Raji (cell line): ENCODE data around the gene CADPS2.

ENCODE experiments used
- POLR2A ChIP-seq: IDR thresholded peaks from 2 replicates; pipeline ENCODE4 v1.6.1; 2011; ENCODE audit warnings: low read depth, low read length, control low read depth; ENCODE audit not compliant: insufficient read depth

The CADPS2 gene

GRCh38 chr7:122311050-122311700 is 575.1 kb downstream of the CADPS2 start:
- TF ChIP-seq POLR2A = no peak

DNA sequence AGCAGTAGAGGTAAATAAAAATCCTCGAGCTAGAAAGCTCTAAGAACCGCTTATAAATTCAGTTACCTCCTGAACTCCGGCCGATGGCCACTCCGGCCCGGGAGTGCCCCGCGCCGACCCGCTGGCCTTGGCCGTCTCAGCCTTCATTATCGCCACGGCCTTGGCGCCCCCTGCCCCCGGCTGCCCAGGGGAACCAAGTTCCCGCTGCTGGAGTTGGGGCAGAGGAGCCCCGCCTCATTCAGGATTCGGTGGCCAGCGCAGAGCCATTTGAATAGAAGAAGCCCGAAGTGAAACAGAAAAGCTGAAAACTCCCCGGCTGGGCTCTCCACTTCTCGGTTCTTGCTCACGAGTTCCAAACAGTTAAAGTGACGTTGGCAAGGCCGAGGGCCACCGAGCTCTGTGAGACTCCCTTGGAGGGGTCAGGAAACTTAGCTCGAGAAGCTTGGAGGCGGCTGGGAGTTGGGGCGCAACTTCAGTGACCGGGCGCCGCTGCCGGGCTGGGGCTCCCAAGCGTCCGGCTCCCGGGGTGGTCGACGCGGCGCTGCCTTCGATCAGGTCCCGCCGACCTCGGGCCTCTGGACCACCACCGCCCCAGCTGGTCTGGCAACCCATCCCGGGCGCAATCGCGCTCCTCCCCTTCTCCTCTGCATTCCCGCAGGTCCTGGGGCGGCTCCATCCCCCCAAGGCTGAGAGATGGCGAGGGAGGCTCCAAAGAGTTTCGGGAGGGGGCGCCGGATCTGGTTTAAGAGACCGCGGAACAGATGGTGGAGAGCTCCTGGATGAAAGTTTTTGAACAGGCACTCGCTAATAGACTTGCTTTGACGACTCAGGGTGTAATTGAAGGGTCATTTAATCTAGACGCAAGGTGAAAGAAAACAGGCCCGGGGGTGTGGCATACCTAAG is 575.9 kb downstream of the CADPS2 start:
- no peak for TF ChIP-seq POLR2A

GRCh38 chr7:122309421-122309820 is 576.8 kb downstream of the CADPS2 start:
- TF ChIP-seq POLR2A = no peak

DNA sequence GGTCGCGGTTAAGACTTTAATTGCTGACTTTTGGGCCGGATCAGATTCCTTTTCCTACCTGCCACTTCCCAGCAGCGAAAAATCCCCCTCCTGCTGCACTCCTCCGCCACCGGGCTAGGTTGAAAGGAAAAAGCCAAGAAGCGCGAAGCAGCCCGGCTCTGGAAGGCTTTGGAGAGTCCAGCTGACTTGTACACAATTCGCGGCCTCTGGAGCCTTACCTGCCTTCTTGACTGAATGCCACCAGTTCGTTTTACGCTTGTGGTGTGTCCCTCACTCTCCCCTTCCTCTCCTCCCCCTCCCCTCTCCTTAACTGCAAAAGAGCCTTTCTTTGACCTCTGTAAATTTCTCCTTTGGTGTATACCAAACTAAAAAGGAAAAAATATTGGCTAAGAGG is 579.0 kb downstream of the CADPS2 start:
- no peak for TF ChIP-seq POLR2A

- TF ChIP-seq POLR2A = no peak
Observed at GRCh38 chr7:122306320-122307227, 579.7 kb downstream of the CADPS2 start.

- no peak for TF ChIP-seq POLR2A
Observed at GRCh38 chr7:122305475-122306319, 580.6 kb downstream of the CADPS2 start.

DNA sequence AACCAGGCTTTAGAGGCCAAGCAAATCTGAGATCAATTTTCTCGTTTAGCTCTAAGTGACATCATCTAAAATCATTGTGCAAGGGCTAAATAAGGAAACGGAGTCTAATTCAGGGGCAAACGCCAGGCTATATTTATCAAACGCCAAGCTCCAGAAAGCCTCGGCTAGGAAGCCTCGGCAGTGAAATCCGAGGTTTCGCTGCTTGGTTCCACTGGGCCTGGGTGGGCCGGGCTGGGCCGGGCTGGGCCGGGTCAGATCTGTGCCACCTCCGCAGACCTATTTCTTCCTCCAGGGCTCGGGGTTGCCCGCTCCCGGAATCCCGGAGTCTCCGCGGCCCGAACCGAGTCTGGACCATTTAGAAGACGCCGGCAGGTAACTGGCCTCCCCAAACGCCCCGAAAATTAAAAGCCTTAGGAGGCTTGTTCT is 581.3 kb downstream of the CADPS2 start:
- TF ChIP-seq POLR2A = no peak

- no peak for TF ChIP-seq POLR2A
Observed at GRCh38 chr7:122304319-122304975, 581.8 kb downstream of the CADPS2 start, which contains the start of gene FEZF1. FEZF1 (minus strand) TSS chr7:122304750; CDS start chr7:122304437, 313 bp downstream.

DNA sequence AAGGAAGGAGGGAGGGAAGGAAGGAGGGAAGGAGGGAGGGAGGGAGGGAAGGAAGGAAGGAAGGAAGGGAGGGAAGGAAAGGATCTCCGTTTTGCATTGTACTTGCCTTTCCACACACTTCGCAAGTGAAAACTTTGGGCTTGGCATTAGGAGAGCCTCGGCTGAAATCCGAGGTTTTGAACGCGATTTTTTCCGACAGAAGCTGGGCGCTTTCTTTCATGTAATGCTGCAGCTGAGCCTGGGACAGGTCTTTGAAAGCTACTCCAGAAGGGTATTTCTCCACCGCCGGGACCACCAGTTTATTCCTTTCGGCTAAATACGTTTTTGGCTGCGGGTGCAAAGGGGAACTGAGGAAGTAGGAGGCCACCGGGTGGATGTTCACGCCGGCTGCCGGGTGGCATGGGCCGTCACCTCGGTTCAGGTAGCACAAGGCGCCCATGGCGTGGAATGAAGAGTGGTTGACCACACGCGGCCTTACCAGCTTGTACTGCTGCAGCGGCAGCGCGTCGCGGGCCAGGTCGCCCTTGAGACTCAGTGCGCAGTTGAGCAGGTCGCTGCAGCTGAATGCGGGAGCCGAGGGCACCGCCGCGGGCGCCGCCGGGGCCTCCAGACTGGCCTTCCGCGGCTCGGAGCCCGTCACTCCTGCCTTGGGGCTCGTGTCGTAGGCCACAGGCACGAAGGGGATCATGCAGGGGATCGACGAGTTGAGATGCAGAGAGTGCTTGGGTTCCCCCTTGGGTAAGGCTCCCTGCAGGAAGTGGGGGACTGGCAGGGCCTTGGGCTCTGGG is 582.5 kb downstream of the CADPS2 start:
- no peak for TF ChIP-seq POLR2A

GRCh38 chr7:122302761-122303530 is 583.3 kb downstream of the CADPS2 start:
- no peak for TF ChIP-seq POLR2A

- TF ChIP-seq POLR2A = no peak
Observed at GRCh38 chr7:122301858-122302760, 584.2 kb downstream of the CADPS2 start.
